ENCODE measurements around the gene GPR108.

DNA sequence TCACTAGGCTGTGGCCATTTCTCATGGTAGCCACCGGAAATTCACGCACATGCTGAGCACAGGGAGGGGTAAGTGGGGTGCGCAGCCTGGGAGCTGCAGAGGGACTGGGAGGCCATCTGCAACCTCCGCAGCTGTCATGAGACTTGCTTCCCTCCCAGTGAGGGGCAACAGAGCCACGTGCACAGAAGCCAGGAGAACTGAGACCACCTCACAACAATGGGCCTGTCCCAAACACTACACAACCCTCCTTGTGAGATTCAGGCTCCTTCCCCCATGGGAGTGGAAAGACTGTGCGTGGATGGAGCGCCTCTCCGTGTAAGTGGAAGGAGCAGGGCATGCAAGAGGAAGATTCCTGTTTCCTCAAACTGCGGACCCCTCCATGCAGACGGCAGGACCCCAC lies 25.8 kb downstream of the GPR108 start:
- TF ChIP-seq, protein P1, sequence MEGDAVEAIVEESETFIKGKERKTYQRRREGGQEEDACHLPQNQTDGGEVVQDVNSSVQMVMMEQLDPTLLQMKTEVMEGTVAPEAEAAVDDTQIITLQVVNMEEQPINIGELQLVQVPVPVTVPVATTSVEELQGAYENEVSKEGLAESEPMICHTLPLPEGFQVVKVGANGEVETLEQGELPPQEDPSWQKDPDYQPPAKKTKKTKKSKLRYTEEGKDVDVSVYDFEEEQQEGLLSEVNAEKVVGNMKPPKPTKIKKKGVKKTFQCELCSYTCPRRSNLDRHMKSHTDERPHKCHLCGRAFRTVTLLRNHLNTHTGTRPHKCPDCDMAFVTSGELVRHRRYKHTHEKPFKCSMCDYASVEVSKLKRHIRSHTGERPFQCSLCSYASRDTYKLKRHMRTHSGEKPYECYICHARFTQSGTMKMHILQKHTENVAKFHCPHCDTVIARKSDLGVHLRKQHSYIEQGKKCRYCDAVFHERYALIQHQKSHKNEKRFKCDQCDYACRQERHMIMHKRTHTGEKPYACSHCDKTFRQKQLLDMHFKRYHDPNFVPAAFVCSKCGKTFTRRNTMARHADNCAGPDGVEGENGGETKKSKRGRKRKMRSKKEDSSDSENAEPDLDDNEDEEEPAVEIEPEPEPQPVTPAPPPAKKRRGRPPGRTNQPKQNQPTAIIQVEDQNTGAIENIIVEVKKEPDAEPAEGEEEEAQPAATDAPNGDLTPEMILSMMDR (conservative IDR thresholded peaks at IDR 0.05; ENCODE audit: low read depth, low read length), result no peak
- no peak for TF ChIP-seq EZH2 (IDR thresholded peaks at IDR 0.05; ENCODE audit: borderline replicate concordance, low read depth, low read length, poor library complexity, severe bottlenecking)
